Measurements from ENCODE around the gene MDFIC2.
"Not testable (repeated sequence)": the region's sequence is repeated elsewhere in the genome, so short reads cannot be mapped to it uniquely, and the experiment has no call there.

The MDFIC2 gene

GRCh38 chr3:70312336-70312735 is at the start of gene MDFIC2:
TSS of gene MDFIC2 (minus strand) at chr3:70312638. CDS start at chr3:70311973, 665 bp downstream.
- no peak for DNase-seq (ENCODE audit: low spot score)

- DNase-seq (ENCODE audit: low spot score): no peak
Observed at GRCh38 chr3:70360979-70361760, 48.7 kb upstream of the MDFIC2 start.

GRCh38 chr3:70359711-70360110 is 47.3 kb upstream of the MDFIC2 start:
- DNase-seq (ENCODE audit: low spot score): no peak

- DNase-seq (ENCODE audit: low spot score): peak; percentile 70
Observed at GRCh38 chr3:70358978-70359580, 46.6 kb upstream of the MDFIC2 start.

DNA sequence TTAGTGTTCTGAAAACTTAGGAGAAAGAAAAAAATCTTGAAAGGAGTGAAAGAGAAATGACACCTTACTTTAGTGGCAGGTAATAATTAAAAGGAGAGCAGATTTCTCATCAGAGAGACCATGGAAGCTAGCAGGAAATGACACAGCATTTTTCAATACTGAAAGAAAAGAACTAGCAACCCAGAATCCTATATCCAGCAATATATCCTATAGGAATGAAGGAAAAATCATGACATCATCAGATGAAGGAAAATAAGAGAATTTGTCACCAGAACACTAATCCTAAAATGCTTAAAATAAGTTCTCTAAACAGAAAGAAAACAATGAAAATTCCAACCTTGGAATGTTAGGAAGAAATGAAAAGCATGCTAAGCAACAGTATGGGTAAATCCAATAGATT is 39.8 kb upstream of the MDFIC2 start:
- no peak for DNase-seq (ENCODE audit: low spot score)

GRCh38 chr3:70342149-70342548 is 29.7 kb upstream of the MDFIC2 start:
- peak; percentile 3 for DNase-seq (ENCODE audit: low spot score)

GRCh38 chr3:70336885-70337284 is 24.4 kb upstream of the MDFIC2 start:
- not testable (repeated sequence) for DNase-seq (ENCODE audit: low spot score)

- DNase-seq (ENCODE audit: low spot score): no peak
Observed at GRCh38 chr3:70333080-70333479, 20.6 kb upstream of the MDFIC2 start.

DNA sequence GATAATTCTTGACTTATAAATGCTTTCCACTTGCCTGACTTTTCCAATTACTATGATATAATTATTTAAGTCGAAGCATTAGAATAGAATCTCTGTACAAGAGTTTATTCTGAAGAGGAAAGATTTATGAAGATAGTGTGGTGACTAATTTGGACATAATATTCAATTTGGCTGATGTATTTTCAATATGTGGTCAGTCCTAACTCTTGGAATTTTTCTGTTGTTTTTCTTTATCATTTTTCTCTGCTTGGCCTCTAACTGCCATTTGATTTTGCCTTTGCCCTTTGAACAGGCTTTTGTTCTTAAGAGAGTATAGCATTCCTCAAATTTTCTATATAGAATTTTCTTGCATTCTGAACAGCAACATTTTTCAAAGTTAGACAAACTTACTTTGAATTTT is 2.6 kb upstream of the MDFIC2 start:
- no peak for DNase-seq (ENCODE audit: low spot score)

DNA sequence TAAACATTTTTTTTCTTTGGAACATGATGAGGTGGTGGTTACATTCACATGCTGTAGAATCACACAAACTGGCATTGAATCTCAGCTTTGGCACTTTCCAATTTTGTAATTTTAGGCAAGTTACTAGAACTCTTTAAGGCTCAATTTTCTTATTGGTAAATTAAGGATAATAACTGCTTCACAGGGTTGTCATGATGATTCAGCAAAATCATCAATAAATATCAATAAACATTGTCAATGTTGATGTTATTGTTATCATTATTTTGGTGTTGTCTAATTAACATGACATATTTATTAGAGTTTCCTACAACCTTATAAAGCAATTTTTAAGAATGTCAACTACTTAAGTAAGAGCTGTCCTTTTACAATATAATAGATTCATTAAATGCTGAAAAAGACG is 1.6 kb downstream of the MDFIC2 start:
- DNase-seq (ENCODE audit: low spot score): no peak

DNA sequence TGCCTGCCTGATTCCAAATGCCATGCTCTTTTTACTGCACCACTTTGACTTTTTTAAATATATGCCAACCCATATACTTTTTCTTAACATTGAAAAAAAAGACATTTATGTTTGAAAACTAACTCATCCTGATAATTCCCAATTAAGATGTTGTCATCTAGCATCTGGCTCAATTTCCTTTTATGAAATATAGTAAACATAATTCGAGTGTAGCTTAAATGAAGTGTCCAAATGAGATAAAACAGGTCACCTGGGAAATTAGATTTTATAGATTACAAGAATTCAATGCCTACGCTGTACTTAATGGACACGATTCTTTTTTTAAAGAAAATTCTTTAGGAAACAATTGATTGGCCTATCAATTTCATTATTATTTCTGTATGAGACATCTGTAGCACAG is 2.8 kb downstream of the MDFIC2 start:
- DNase-seq (ENCODE audit: low spot score): no peak

- DNase-seq (ENCODE audit: low spot score): peak; percentile 64
Observed at GRCh38 chr3:70308760-70309159, 3.7 kb downstream of the MDFIC2 start.

GRCh38 chr3:70306736-70307135 is 5.7 kb downstream of the MDFIC2 start:
- no peak for DNase-seq (ENCODE audit: low spot score)

DNA sequence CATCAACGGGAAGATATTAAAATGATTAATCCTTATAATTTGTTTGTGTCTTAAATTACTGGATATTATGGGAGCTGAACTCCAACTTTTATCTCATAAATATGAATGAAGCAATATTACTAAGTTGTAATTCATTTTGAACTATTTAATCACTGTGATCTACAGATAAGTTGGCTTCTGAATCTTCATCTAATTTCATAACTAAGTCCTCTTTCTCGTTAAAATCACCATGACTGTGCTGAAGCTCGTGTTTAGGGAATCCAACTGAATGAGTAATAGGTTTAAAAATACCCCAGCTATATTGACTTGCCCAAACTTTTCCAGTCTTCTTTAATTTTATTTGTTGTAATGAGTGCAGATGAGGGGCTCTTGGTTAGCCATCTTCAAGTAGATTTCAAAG is 14.1 kb downstream of the MDFIC2 start:
- no peak for DNase-seq (ENCODE audit: low spot score)

GRCh38 chr3:70291097-70291482 is 21.3 kb downstream of the MDFIC2 start:
- DNase-seq (ENCODE audit: low spot score): no peak

DNA sequence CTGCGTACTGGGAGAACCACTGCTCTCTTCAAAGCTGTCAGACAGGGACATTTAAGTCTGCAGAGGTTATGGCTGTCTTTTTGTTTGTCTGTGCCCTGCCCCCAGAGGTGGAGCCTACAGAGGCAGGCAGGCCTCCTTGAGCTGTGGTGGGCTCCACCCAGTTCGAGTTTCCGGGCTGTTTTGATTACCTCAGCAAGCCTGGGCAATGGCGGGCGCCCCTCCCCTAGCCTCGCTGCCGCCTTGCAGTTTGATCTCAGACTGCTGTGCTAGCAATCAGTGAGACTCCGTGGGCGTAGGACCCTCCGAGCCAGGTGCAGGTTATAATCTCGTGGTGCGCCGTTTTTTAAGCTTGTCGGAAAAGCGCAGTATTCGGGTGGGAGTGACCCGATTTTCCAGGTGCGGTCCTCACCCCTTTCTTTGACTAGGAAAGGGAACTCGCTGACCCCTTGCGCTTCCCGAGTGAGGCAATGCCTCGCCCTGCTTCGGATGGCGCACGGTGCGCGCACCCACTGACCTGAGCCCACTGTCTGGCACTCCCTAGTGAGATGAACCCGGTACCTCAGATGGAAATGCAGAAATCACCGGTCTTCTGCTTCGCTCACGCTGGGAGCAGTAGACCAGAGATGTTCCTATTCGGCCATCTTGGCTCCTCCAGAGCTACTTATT is 21.9 kb downstream of the MDFIC2 start:
- not testable (repeated sequence) for DNase-seq (ENCODE audit: low spot score)

DNA sequence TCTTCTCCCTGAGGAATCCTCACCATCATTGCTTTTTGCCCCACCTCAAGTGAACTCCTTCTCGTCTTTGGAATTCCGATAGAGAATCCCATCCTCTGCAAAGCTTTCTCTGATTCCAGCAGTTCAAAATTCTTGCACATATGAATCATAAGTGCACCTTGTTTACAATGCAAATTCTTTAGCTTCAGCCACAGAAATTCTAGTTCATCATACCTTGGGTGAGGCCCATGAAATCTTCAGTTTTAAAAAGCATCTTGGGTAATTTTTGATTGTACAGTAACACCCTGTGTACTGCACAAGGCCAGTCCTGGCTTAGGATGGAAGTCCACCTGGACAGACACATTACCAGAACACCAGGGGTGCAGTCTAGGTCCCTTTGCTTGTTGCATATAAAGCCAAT is 30.8 kb downstream of the MDFIC2 start:
- DNase-seq (ENCODE audit: low spot score): no peak

GRCh38 chr3:70277304-70277703 is 35.1 kb downstream of the MDFIC2 start:
- no peak for DNase-seq (ENCODE audit: low spot score)

GRCh38 chr3:70276901-70277300 is 35.5 kb downstream of the MDFIC2 start:
- DNase-seq (ENCODE audit: low spot score): no peak

DNA sequence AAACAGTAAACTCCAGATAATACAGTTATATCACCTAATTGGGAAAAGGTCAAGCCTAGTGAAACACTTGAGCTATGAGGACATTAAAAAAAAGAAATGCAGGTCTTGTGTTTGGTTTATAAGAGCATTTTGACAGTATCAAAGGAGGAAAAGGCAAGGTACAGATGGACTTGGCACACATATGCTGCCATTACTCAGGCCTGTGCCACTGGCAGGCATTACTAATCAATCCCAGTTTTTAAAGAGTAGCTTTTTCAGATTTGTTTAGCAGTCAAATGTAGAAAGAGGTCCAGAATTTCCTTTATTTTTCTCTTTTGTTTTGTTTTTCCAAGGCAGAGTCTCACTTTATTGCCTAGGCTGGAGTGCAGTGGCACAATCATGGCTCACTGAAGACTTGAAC is 38.9 kb downstream of the MDFIC2 start:
- DNase-seq (ENCODE audit: low spot score): no peak

DNA sequence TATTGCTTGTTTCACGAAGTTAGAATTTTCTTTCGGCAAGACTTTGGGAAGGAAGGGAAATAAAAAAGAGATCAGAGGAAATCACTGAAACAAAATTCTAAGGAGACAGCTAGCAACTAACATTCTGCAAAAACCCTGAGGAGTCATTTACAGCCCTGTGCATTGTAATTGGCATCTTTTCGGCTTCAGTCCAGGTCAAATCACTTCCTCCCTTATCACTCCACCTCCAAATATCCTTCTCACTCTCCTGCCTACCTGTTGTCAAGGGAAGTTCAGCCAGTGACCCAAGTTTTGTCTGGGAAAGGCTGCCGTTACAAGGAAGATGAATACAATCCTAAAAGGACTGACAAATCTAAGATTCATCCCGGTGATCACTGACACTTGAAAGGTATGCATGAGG is 39.6 kb downstream of the MDFIC2 start:
- no peak for DNase-seq (ENCODE audit: low spot score)

GRCh38 chr3:70264122-70264780 is 48.2 kb downstream of the MDFIC2 start:
- peak; percentile 3 for DNase-seq (ENCODE audit: low spot score)

GRCh38 chr3:70261283-70261682 is 51.2 kb downstream of the MDFIC2 start:
- DNase-seq (ENCODE audit: low spot score): no peak
